GM19455 (cell line): Measurements from ENCODE around the gene ELP6.
"Not testable (repeated sequence)": the region's sequence is repeated elsewhere in the genome, so short reads cannot be mapped to it uniquely, and the experiment has no call there.

Source experiments
- ATAC-seq: cut with Tn5 transposase; IDR thresholded peaks from one replicate; pipeline ENCODE4 v1.9.1; 2021; ENCODE audit not compliant: unreplicated experiment

The ELP6 gene

GRCh38 chr3:47468315-47468714 lies 45.2 kb downstream of the ELP6 start:
- not testable (repeated sequence) for ATAC-seq

- no peak for ATAC-seq
Observed at GRCh38 chr3:47464588-47464987, 48.9 kb downstream of the ELP6 start.

GRCh38 chr3:47459534-47460085 lies 53.9 kb downstream of the ELP6 start:
- not testable (repeated sequence) for ATAC-seq

- no peak for ATAC-seq
Observed at GRCh38 chr3:47456984-47457383, 56.5 kb downstream of the ELP6 start.

- ATAC-seq, result no peak
Observed at GRCh38 chr3:47455806-47456452, 57.6 kb downstream of the ELP6 start.

- ATAC-seq, result no peak
Observed at GRCh38 chr3:47452453-47453215, 60.9 kb downstream of the ELP6 start.
